ENCODE results near the gene INIP.

GRCh38 chr9:112755675-112756074, 37.8 kb upstream of the INIP start:
- TF ChIP-seq CTCF (IDR thresholded peaks at IDR 0.05) (no peak), POLR2A (IDR thresholded peaks at IDR 0.05) (no peak)

Measured in vagina (tissue), 2 donors.